GM19372 (cell line): Measurements from ENCODE around the gene COA5.
"Not testable (repeated sequence)": the region's sequence is repeated elsewhere in the genome, so short reads cannot be mapped to it uniquely, and the experiment has no call there.

Source experiments
- ATAC-seq: cut with Tn5 transposase; IDR thresholded peaks from one replicate; pipeline ENCODE4 v1.9.1; 2021; ENCODE audit warnings: mild to moderate bottlenecking, low read depth, moderate library complexity; ENCODE audit not compliant: unreplicated experiment

Gene COA5

DNA sequence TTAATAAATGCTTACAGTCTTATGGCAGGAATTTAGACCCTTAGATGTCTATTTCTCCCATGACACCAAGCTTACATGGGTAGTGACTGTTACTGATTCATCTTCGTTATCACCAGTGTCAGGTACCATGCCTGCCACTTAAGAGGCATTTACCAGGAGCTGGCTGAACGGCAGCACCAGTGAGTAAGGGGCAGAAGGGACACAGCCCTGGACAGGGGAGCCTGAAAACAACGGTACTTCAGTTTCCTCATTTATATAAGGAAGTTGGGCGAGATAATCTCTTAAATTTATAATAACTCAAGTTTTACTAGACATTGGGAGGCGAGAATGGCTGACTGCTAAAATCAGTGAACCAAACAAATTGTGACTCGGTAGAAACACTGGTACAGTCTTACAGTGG lies 1.2 kb downstream of the COA5 start:
- no peak for ATAC-seq

DNA sequence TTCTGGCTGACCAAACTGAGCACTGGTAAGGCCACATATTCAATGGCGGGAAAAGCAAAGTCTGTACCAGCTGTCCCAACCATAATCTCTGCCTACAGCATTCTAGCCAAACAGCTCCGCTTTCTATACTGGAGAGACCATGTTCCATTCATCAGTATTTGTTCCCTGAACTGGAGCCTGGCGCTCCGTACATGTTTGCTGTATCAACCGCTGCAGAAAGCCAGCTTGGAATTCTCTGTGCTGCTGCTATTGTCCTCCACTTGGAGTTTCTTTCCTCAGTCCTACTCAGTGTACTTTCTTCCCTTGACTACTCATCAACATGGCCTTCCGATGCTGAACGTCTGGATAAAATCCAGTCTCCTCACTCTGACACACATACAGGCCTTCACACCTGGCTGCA lies 1.9 kb downstream of the COA5 start:
- no peak for ATAC-seq

DNA sequence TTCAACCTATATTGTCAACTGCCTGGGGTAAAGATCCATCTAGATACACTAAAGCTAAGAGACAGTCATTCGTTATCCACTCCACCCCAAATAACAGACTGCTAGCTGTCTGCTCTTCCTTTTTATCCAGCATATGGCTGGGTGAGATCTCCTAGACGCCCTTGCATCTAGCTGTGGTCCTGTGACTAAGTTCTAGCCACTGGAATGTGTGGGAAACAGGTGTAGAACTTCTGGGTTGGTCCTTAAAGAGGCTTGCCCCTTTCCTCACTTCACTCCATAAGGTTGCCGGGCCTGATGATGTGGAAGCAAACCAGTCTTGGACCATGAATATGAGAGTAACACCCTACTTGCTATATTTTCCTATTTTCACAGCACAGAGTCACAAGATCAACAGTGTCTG lies 3.2 kb downstream of the COA5 start:
- ATAC-seq: no peak

DNA sequence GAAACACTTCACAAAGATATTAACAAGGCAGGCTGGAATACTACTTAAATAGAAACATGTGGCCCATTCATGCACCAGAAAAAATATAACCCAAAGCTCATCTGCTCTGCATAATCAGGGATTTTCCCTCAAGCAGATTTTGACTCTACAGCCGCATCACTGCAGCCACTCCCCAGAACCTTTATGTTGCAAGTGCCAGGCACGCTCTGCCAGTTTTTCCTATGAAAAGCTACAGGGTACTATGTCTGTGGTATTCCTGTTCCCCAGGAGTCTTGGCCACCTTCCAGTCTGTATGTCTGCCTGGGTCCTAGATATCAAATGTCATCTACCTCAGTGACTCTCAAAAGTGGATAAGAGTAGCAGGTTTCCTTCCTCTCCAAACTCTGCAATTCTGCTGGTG lies 3.8 kb downstream of the COA5 start:
- no peak for ATAC-seq

DNA sequence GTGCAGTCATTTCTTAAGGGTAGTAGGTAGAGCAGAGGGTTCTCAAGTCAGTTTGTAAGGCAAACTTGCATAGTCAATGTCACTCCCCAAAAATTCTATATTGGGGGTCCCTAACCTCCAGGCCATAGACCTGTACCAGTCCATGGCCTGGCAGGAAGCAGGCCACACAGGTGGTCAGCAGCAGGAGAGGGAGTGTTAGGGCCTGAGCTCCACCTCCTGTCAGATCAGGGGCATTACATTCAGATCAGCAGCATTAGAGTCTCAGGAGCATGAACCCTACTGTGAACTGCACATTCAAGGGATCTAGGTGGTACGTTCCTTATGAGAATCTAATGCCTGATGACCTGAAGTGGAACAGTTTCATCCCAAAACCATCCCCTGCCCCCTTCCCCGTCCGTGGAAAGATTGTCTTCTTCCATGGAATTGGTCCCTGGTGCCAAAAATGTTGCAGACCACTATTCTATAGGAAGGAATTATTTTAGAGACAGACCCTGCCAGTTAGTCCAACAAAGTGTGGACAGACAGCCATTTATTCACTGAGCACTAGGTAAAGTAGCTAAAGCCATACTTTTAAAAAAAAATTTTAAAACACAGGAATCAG lies 6.7 kb downstream of the COA5 start:
- peak; percentile 77 for ATAC-seq

DNA sequence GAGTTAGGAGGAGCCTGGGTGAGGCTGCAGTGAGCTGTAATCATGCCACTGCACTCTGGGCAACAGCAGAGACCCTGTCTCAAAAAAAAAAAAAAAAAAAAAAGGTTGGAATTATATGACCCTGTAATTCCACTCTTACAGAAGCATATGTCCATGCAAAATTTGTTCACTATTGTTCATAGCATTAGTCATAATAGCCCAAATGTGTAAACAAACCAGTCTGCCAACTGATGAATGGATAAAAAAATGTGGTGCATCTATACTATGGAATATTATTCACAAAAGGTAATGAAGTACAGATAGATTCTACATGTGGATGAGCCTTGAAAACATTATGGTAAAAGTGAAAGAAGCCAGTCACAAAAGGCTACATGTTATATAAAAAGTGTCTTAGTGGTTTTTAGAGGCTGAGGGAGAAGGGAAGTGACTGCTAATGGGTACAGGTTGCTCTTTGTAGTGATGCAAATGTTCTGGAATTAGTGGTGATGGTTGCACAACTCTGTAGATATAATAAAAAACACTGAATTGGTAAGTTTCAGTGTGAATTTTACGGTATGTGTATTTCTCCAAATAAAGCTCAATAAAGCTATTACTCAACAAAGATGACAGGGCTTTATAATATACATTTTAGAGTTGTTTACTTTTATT lies 9.4 kb downstream of the COA5 start:
- ATAC-seq: no peak

DNA sequence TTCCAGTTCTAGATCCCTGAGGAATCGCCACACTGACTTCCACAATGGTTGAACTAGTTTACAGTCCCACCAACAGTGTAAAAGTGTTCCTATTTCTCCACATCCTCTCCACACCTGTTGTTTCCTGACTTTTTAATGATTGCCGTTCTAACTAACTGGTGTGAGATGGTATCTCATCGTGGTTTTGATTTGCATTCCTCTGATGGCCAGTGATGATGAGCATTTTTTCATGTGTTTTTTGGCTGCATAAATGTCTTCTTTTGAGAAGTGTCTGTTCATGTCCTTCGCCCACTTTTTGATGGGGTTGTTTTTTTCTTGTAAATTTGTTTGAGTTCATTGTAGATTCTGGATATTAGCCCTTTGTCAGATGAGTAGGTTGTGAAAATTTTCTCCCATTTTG lies 13.6 kb downstream of the COA5 start:
- ATAC-seq: not testable (repeated sequence)

DNA sequence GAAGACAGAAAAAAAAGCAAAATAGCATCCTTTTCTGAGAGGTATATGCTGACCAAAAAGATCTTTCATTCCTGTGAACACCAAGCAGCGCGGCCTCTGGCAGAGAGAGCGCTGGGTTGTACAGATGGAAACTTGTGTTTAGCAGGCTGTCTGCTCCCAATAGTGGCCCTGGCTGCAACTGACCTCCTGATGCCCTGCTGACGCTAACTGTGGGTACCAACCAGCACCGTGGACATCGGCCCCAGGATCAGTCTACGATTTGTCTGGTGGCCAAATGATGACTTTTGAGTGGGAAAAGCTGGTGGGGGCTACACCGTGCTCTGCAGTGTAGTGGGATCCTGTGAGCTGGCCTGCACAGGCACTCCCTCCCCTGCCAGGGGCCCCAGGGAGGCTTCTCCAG lies 15.7 kb downstream of the COA5 start:
- no peak for ATAC-seq

DNA sequence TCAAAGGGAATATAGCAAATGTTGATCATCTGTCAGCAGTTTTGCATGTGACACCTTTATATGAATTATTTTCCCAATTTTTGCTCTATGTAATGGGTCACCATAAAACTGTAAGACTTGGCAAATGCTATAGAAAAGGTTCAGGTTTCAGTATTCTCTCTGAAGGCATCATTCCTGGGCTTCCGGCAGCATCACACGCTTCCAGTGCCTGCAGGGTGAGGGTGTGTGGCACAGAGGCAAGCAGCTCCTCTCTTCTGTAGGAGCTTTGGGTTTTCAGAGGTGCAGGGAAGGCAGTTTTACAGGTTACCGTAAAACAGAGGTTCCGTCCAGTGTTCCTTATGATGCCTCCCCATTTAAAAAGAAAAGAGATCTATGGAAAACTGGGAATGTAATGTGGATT lies 18.8 kb downstream of the COA5 start:
- ATAC-seq: no peak

DNA sequence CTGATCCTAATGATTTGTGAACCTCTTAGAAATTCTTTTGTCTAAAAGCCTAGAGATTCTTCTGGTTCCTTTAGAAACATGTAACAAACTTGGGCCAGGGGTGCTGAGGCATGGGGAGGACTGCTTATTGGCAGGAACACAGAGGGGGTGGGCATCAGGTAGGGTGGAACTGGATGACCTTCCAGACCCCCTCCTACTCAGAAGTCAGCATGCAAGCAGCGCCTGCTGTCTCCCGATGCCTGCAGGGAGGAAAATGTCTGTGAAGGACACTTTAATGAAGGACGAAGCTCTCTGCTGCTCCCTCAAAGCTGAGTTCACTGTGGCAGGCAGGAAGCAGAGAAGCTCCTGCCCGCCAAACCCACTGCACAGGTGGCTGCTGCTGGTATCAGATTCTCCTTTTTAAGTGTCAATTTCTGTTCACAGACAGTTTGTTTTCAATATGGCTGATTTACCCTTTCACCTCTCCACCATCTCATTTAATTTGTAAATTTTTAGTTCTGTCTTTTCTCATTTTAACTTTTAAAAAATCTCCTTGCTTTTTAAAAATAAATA lies 19.4 kb downstream of the COA5 start:
- ATAC-seq: no peak

DNA sequence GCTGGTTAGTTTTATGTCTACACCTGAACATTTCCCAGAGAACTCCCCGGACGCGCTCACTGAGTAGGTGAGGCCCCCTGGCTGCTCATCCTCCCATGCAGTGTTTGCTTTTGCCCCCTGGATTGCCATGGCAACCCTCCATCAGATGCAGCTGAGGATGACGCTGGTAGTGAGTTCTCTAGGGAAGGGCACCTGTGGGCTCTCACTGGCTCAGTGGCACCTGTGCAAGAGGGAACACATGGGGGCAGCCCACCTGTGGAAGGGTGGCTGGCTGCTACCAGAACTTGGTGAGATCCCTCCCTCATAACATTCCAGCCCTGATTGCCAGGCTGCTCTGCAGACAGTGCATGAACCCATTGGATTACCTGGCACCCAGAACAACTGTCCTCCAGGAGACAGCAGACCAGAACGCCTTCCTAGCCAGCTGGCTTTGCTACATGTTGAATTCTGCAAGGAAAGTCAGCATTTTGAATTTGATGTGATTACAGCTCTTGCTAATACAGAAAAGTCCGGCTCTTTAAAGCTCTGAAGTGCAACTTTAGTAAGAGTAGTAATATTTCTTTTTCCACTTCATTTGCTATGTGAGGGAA lies 21.7 kb downstream of the COA5 start:
- no peak for ATAC-seq

DNA sequence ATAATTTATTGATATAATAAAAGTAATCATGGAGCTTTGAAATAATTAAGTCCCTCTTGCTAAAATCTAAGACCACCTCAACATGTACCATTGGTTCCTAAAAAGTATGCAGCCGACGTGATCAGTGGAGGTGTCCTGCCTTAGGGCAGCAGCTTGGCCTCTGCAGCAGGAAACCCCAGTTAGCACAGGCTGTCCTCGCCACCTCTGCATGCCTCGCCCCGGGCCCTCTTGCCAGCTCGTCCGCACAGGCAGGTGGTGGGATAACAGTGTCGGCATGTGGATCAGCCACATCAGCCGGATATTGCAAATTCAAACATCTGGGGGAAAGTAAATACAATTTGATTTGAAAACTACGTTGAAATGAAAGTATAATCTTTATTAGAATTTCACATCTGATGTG lies 22.9 kb downstream of the COA5 start:
- ATAC-seq: no peak

DNA sequence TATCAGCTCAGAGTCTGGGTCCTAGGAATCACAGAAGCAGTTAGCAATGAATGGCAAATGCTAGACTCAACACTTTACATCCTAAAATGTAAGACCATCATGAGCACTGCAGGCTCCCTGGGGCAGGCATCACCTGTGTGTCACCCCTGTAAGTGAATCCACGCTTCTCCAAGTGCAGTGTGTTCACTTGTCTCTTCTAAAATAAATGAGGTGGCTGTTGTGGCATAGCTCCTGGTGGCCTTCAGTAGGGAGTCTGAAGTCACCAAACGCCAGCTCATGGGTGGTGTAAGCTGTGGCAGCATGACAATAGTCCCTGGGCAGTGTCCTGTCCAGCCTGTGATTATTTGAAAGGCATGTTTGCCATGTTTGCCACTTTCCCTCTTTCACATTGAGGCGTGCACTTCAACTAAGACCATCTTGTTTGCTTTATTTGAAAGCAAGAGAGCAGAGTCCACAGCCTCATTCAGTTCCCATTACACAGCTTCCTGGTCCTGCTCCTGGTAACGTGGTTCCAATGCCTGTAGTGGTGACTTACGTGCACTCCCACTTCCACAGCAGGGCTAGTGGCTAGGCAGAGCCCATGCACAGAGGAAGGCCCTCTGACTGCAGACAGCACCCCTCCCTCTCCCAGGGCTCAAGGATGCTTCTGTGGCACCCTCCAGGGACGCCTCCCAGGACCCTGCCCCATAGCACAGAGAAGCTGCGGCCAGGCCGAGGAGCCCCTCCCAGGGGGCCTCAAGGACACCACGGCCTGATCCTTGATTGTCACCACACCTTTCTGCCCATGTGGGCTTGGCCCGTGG lies 24.3 kb downstream of the COA5 start:
- ATAC-seq: no peak

DNA sequence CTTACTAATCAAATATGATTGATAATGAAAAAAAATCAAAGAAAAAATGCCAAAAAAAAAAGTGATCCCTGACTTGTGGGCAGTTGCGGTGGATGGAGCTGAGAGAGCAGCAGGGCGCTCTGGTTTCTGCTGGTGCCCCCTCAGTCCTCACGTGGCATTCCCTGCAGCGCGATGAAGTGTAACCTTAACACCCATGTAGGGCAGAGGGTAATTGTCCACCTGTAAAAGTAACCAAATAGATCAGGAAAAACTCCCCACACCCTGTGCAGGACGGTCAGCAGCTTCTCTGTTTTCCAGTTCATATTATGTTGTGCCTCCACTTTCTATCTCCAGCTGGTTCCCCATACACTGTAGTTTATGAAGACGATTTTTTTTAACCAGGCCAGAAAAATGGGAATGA lies 25.0 kb downstream of the COA5 start:
- ATAC-seq: no peak

DNA sequence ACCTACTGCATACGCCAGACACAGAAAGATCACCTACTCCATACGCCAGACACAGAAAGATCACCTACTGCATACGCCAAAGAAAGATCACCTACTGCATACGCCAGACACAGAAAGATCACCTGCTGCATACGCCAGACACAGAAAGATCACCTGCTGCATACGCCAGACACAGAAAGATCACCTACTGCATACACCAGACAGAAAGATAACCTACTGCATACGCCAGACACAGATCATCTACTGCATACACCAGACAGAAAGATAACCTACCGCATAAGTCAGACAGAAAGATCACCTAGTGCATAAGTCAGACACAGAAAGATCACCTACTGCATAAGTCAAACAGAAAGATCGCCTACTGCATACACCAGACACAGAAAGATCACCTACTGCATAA lies 25.8 kb downstream of the COA5 start:
- ATAC-seq: no peak

DNA sequence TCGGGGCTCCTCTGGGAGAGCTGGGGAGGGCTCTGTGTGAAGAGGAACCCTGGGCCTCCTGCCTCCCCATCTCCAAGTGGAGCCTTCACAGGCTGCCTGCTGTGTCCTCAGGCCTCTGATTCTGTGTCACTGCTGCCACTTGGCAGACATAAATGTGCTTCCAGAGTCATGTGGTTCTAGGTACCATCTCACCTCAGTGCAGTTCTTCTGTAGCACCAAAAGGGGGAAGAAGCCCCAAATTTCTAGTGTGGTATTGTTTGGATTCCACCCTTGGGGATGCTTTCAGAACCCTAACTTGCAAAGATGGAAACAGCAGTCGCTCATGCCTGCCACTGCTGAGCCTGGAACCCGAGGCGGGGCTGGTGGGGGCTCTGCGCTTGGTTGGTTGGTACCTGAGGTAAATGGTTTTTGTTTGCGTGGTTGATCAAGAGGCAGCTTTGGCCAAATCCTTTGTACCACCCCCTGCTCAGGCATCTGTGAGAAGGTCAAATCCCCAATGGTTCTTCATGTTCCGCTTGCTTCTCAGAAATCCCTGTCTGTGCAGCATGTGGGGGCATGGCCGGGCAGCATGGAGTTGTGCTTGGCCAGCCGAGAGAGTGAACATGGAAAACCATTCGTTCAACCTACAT lies 27.5 kb downstream of the COA5 start:
- no peak for ATAC-seq

DNA sequence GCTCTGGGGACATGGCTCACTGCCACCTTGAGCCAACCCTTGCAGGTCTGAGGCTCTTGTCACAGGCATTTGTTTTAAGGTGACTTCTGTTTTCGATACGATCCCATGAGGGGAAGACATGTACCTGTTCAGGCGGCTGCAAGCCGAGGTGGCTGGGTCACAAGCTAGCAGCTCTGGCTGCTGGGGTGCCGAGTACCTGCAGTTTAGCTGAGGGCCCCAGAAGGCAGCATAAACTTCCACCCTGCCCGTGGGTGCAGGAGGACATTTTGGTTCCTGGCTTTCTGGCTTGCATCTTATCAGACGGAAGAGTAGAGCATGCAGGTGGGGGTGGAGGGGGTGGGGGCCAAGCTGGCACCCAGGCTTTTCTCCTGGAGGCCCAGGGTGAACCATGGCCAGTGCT lies 28.4 kb downstream of the COA5 start:
- ATAC-seq: no peak

DNA sequence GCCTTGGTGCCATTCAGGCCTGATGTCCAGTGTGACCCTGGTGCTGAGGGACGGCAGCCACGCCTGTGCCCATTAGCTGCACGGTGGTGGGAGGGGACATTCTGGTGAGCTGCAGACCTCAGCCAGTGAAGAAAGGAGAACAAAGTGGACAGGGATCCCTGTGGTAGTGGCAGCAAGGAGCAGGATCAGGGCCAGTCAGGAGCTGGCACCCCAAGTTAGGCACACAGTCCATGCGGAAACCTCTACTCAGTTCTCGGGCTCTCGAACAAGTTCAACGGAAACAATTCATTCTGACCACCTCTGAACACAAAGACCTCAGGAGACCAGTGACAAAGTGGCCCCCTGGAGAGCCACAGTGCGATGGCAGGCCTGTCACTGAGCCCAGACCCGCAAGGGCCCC lies 30.1 kb downstream of the COA5 start:
- no peak for ATAC-seq

DNA sequence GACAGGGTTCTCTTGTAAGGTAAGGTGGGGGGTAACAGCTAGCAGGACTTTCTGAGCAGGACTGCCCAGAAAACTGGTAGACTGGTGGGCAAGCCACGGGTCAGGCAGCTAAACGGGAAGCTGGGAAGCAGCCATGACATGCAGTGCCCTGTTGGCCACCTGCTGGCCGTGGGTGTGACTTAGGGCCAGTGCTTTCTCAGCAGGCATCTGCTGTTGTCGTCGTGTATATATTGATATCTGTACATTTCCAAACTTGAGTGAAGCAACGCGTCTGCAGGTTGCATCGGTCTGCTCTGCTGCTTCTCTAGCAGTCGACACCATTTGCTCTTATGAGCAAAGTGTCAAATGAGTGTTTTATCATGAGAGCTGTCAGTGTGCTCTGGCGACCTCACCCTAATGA lies 31.0 kb downstream of the COA5 start:
- ATAC-seq: no peak

DNA sequence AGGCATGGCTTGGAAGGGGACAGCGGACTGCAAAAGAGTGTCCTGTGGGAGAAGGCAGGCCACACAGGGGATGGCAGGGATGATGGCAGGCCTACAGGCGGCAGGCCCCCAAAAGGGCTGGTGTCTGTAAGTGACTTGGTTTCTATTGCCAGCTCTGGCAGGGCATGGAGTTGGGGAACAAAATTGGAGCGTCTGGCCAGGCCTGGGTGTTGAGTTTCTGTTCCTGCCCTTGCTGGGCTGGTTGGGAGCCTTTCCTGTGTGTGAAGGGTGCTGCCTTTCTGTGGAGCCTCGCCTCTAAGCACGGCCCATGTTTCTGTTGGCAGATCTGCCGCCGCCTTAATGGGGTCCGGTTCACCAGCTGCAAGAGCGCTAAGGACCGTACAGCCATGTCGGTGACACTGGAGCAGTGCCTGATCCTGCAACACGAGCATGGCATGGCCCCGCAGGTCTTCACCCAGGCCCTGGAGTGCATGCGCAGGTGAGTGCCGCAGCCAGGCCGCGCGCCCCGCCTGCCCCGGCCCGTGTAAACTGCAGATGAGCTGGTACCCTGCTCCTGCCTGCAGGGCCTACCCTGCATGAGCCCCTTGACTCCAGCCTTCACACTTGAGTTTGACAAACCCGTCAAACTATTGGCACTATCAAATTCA lies 31.5 kb downstream of the COA5 start:
- ATAC-seq: no peak
